A549 (cell line): Measurements from ENCODE around the gene PGLYRP3.

Experiments
- MAFK ChIP-seq: fragments of 450-650 bp; IDR thresholded peaks from 2 replicates; pipeline ENCODE4 v1.6.1; 2014; ENCODE audit not compliant: partially characterized antibody
- SREBF2 ChIP-seq: fragments of 450-650 bp; IDR thresholded peaks from 2 replicates; pipeline ENCODE4 v1.6.1; 2014; ENCODE audit warnings: mild to moderate bottlenecking, moderate library complexity
- TF ChIP-seq, protein P1 (sequence below): fragments of 200-600 bp; sonication (generic); IDR thresholded peaks from 2 replicates; pipeline ENCODE4 v1.6.1; 2016; ENCODE audit warnings: antibody characterized with exemption, mild to moderate bottlenecking, moderate library complexity
- TF ChIP-seq, protein P2 (sequence below): IDR thresholded peaks from 2 replicates; pipeline ENCODE4 v1.6.1; 2012; ENCODE audit warnings: low read depth, borderline replicate concordance

DNA sequence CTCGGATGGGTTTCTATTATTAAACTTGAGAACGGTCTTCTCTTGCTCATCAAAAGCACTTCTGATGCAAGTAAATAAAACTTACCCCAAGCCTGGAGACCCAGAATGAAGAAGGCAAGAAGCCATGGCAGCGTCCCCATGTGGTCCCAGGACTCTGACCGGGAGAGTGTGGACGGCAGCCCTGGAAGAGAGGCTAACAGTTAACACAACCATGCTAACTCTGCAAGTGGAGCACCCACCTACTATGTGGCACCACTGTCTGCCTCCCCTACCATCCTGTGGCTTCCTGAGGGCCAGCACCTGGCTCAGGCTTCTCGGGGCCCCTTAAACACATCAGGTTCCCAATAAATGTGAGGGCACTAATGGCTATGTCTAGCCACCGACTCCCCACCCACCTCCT lies 2.2 kb downstream of the PGLYRP3 start:
- TF ChIP-seq, protein P1, sequence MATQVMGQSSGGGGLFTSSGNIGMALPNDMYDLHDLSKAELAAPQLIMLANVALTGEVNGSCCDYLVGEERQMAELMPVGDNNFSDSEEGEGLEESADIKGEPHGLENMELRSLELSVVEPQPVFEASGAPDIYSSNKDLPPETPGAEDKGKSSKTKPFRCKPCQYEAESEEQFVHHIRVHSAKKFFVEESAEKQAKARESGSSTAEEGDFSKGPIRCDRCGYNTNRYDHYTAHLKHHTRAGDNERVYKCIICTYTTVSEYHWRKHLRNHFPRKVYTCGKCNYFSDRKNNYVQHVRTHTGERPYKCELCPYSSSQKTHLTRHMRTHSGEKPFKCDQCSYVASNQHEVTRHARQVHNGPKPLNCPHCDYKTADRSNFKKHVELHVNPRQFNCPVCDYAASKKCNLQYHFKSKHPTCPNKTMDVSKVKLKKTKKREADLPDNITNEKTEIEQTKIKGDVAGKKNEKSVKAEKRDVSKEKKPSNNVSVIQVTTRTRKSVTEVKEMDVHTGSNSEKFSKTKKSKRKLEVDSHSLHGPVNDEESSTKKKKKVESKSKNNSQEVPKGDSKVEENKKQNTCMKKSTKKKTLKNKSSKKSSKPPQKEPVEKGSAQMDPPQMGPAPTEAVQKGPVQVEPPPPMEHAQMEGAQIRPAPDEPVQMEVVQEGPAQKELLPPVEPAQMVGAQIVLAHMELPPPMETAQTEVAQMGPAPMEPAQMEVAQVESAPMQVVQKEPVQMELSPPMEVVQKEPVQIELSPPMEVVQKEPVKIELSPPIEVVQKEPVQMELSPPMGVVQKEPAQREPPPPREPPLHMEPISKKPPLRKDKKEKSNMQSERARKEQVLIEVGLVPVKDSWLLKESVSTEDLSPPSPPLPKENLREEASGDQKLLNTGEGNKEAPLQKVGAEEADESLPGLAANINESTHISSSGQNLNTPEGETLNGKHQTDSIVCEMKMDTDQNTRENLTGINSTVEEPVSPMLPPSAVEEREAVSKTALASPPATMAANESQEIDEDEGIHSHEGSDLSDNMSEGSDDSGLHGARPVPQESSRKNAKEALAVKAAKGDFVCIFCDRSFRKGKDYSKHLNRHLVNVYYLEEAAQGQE = no peak
- no peak for TF ChIP-seq SREBF2
- TF ChIP-seq MAFK = no peak
- TF ChIP-seq, protein P2, sequence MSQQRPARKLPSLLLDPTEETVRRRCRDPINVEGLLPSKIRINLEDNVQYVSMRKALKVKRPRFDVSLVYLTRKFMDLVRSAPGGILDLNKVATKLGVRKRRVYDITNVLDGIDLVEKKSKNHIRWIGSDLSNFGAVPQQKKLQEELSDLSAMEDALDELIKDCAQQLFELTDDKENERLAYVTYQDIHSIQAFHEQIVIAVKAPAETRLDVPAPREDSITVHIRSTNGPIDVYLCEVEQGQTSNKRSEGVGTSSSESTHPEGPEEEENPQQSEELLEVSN = no peak
